SIG-M5 (cell line): Measurements from ENCODE around the gene ERMP1.
"Not testable (repeated sequence)": the region's sequence is repeated elsewhere in the genome, so short reads cannot be mapped to it uniquely, and the experiment has no call there.

Experiments
- DNase-seq: peaks from one replicate; lab custom pipeline; 2025; lab: John Stamatoyannopoulos, UW

Gene ERMP1, protein sequence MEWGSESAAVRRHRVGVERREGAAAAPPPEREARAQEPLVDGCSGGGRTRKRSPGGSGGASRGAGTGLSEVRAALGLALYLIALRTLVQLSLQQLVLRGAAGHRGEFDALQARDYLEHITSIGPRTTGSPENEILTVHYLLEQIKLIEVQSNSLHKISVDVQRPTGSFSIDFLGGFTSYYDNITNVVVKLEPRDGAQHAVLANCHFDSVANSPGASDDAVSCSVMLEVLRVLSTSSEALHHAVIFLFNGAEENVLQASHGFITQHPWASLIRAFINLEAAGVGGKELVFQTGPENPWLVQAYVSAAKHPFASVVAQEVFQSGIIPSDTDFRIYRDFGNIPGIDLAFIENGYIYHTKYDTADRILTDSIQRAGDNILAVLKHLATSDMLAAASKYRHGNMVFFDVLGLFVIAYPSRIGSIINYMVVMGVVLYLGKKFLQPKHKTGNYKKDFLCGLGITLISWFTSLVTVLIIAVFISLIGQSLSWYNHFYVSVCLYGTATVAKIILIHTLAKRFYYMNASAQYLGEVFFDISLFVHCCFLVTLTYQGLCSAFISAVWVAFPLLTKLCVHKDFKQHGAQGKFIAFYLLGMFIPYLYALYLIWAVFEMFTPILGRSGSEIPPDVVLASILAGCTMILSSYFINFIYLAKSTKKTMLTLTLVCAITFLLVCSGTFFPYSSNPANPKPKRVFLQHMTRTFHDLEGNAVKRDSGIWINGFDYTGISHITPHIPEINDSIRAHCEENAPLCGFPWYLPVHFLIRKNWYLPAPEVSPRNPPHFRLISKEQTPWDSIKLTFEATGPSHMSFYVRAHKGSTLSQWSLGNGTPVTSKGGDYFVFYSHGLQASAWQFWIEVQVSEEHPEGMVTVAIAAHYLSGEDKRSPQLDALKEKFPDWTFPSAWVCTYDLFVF

DNA sequence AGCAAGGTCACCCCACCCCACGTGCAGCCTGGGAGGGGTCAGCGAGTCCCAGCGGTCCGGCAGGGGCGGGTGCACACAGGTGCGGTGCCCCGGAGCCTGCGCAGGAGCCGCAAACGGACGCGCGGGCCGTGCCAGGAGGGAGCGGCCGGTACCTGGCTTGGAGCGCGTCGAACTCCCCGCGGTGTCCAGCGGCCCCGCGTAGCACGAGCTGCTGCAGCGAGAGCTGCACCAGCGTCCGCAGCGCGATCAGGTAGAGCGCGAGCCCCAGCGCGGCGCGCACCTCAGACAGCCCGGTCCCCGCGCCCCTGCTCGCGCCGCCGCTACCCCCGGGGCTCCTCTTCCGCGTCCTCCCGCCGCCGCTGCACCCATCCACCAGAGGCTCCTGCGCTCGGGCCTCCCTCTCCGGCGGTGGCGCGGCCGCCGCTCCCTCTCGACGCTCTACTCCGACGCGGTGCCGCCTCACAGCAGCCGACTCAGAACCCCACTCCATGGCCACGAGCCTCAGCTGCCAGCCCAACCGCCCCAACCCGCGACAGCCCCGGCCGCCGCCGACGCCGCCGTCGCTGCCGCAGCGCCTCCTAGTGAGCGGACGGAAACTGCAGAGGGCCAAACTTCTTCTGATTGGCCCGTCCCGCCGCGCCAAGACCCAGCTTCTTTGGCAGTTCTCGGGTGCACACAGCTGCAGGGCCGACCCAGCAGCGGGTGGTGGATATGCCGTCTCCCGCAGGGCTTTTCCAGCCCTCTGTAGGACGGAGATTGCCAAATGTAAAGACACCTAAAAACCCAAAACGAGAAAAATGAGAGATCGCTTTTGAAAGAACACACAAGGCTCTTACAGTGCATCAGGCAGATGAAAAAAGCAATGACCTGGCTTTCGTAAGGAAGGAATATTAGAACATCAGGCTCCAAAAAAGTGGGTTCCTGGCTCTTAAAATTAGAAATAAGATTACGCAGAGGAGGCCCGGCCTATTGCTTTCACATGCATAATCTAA, at the start of gene ERMP1:
Gene ERMP1, minus strand, starts transcription at position 580 of the 992 bp plus-strand sequence. Its CDS starts 90 bp downstream, at position 490.
- DNase-seq: no peak

DNA sequence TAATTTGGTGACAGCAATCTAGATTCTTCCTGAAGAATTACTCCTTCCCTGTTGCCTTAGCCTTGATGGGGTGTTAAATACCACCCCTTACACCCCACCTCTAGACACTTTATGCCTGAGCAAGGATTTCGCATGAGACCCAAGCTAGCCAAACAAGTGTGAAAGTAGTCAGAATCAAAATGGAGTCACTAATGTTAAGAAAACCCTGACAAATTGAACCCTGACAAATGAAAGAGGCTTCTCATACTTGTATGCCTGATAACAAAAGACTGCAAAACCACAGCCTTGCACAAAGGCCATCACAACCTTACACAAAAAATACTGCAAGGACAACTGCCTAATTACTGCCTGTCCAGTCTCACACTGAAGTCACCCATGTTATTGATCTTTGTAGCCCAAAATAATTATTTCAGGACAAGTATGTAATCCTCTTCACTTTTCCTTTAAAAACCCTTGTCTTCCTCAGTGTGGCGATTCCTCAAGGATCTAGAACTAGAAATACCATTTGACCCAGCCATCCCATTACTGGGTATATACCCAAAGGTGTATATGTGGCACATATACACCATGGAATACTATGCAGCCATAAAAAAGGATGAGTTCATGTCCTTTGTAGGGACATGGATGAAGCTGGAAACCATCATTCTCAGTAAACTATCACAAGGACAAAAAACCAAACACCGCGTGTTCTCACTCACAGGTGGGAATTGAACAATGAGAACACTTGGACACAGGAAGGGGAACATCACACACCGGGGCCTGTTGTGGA, 49.5 kb upstream of the ERMP1 start:
- not testable (repeated sequence) for DNase-seq

DNA sequence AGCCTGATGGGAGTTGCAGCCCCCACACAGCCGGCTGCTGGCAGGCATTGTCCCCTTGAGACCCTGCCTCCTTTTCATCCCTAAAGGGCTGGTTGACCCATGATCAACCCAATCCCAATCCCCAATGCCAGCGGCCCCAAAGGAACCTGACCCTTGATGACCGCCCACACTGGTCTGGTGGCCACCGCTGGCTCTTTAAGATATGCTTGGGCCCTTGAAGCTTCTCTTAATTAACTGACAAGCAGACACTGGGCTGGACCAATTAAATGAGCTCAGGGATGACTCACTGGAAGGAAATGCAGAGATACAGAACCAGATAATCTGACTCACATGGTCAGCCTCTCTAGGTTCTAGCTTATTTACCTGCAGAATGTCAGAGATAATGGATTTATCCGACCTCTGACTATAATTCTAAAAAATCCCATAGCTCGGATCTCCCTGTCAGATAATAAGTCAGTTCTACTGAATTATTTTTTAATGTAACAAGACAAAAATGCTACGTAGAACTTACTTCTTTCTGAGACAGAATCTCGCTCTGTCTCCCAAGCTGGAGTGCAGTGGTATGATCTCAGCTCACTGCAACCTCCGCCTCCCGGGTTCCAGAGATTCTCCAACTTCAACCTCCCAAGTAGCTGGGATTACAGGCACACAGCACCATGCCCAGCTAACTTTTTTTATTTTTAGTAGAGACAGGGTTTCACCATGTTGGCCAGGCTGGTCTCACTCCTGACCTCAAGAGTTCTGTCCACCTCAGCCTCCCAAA, 46.7 kb upstream of the ERMP1 start:
- no peak for DNase-seq

DNA sequence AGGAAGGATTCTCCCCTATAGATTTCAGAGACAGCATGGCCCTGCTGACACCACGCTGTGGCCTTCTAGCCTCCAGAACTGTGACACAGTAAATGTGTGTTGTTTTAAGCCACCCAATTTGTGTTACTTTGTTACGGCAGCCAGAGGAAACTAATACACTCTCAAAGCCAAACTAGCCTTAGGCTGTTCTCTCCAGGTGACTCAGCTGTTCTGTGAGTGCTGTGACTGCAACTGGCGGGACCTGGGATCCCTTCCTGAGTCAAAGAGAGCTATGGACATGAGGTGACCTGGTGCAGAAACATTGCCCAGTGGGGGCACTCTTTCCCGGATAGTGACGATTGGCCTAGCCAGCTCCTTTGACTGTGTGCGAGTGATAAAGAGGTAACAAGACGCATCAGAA, 43.8 kb upstream of the ERMP1 start:
- no peak for DNase-seq

DNA sequence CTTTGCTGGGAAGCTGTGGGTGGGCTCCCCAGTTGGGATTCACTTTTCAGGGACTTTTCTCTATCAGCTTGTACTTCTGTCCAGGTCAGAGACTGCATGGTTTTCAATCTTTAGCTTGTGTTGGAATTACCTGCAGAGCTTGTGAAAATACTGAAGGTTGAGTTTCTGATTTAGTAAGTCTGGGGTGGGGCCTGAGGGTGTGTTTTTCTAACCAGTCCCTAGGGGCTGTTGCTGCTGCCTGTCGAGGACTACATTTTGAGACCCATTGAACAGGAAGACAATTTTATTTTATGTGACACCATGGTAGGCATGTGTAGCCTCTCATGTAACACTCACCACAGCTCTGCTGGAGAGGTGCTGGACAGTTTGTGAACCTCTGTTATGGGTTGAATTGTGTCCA, 43.1 kb upstream of the ERMP1 start:
- no peak for DNase-seq

DNA sequence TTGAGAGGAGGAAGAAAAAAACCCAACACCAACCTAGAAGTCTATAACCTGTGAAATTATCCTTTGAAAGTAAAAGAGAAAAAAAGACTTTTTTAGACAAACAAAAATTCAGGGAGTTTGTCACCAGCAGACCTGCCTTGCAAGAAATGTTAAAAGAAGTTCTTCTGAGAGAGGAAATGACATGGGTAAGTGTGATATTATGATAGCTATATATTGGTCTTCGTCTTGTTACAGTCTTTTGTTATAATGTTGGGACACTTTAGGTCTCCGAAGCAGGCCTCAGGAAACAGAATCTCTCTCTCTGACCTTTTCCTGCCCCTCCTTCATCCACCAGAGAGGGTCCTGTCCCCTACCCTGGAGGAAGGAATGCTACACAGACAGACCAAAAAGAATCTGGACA, 41.1 kb upstream of the ERMP1 start:
- DNase-seq: no peak

DNA sequence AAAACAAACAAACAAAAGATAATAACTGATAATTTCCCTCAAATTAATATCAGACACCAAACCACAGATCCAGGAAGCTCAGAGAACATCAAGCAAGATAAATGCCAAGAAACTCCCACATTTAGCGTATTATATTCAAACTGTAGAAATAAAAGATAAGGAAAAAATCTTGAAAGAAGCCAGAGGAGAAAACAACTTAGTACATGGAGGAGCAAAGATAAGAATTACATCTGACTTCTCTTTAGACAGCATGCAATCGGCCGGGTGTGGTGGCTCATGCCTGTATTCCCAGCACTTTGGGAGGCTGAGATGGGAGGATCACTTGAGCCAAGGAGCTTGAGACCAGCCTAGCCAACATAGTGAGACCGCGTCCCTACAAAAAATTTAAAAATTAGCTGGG, 40.5 kb upstream of the ERMP1 start:
- DNase-seq: no peak

DNA sequence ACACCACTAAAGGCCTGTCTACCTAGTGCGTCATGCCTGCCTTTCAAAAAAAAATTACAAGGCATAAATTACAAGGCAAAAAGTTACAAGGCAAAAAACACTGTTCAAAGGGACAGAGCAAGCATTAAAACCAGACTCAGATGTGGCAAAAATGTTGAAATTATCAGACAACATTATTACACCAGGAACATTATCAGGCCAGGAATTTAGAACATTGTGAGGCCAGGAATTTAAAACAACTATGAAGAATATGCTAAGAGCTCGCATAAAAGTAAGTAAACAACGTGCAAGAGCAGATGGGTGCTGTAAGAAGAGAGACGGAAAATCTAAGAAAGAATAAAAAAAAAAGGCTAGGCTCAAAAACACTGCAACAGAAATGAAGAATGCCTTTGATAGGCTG, 39.6 kb upstream of the ERMP1 start:
- DNase-seq: no peak

DNA sequence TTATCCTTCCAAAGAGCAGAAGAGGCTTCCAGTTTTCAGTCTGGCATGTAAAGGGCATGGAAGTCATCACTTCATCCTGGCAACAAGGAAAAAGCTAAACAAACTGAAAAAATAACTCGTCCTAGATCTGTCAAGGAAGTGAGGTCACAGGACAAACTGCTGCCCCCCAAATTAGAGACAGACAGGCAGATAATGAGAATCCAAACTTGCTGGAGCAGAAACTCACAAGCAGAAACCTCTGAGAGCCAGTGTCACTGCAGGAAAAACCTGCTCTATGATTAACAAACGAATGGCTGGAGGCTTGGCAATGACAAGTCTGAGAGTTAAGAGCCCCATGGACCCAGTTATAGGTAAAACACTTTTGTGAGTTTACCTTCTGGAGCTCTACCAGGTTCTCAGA, 38.9 kb upstream of the ERMP1 start:
- no peak for DNase-seq

DNA sequence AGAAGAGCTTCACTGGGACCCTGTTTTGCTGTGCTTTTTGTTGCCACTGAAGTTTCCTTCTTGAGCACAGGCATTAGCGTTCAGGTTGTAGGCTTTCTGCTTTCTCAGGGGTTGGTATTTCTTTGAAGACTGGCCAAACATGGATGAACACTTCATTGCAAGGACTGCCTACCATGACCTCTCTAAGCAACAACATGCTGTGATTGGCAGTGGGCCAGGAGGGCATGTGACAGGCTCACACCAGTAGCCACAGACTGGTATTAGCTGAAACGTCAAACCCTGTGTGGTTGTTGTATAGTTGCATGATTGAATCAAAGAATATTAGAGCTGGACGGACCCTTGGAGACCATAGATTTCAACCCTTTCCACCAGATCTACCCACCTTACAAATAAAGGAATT, 37.8 kb upstream of the ERMP1 start:
- DNase-seq: no peak

DNA sequence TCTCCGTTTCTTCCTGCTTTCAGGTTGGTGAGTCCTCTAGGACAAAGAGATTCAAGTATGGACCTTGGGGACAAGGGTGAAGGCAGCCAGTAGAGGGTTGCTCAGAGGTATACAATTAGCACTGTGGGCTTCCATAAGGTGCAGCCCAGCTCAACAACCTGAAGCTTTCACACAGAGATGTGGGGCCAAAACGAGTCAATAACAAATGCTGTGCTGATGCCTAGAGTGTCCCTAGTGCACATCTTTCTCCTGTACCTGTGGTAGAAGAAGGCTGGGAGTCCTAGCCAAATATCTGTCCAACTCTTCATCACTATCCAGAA, 37.1 kb upstream of the ERMP1 start:
- DNase-seq: no peak

DNA sequence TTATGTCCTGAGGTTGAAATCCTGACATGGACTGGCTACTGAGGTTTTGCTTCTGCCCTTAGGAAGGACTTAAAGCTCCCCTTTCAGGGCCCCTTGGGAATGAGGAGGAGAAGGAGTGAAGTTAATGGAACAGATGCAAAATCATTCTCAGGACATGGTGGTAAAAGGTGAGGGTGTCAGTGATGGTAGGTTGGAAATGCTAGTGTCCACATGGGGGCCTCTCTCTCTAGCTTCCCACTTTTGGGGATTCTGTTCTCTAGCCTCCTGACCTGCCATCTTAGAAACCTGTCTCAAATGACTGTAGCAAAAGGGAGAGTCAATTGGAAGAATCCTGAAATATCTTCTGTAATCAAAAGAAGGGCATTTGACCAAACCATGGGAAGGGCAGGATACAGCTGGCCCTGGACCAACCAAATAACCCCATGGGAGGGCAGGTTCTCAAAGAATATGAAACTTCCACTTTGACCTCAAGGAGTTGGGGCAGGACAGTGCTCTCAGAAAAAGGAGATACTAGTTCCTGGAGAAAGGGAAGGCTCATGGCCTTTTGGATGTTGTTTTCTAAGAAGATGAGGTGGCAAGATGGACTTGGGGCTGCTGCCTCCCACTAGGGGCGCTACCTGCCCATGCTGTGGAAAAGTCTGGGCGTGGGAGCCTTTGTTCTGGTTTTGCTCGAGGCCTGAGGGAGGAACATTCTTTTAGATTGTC, 36.5 kb upstream of the ERMP1 start:
- DNase-seq: no peak

DNA sequence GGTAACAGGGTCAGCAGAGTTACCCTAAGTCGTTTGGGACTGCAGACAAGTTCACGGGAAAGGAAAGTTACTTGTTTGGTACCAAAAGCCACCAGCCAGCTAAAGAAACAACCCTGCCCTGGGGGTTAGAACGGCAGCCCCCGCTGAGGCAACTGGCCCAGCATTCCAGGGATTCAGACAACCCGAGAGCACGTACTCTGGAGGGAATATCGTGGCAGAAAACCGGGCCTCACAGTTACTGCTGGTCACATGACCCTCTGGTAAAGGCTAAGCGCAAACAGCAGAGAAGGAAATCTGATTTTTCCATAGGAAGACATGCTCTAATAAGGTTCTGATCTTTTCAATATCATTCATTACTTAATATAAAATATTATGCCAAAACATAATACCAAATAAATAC, 35.3 kb upstream of the ERMP1 start:
- DNase-seq: no peak

DNA sequence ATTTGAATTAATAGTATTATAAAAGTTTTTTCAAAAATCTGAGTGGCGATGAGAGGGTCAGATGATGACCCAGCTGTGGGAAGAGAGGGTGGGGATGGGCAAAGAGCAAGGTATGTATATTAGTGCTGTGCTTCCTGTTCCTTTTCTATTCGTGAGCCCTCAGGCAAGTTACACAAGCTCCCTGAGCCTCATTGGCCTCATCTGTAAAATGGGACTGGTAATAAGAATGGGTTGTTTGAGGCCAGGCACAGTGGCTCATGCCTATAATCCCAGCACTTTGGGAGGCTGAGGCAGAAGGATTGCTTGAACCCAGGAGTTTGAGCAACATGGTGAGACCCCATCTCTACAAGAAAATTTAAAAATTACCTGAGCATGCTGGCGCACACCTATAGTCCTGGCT, 33.8 kb upstream of the ERMP1 start:
- DNase-seq: no peak

DNA sequence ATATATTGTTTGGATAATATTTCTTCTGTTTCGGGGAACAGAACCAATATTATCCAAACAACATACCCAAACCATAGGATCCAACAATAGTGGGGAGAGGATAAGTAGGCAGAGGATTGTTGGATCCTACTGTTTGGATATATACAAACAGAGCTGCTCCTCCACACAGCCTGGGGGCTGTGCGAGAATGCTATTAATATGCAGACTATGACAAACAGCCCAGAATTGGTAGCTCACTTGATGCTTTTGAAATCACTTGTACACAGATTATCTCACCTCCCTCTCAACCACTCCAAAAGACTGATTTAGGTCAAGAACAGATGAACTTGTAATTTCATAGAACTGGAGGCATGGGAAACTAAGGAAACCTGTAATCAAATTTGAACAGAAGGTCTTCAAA, 33.4 kb upstream of the ERMP1 start:
- DNase-seq: no peak

DNA sequence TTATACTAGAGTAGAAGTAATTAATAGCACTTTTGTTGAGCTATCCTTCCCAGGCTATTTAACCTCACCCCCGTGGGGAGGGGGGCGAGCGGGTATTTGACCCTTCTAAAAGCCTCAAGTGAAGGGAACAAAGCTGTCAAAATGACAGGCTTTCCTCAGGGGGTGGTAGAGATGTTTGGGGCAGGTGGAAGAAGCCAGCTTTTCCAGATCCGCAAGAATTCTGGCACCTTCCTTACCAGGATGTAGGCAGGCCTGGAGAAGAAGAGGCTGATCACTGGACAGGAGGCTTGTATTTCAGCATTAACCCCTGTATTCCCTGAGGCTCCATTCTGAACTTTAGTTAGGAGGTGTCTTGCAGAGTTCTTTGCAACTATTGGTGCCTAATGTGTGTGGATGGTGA, 31.5 kb upstream of the ERMP1 start:
- no peak for DNase-seq

DNA sequence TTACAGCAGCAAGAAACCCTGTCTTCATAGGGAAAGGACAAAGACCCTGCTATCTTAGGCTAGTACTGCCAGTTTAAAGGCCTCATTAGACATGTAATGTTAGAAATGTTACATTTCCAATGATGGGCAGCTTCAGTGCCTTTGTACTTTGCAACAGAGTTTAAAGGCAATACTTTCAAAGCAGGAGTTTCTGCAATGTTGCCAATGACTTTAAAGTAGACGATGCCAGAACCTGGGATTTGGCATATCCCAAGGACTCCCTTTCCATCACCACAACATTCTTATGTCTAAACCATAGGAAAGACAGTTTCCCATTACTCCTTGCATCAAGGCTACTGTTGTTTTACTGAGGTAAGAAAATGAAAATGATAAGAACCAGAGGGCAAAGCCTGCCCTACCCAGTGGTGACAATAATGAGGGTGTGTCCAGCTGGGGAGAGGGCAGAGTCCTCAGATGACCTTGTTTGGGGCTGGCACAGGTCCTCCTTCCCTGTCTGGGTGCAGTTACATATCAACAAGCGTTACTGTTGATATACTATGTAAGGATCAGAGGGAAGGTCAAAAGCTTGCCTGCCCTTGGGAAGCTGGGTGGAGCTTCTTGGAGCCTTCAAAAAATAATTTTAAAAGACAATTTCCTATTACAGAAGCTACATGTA, 30.3 kb upstream of the ERMP1 start:
- no peak for DNase-seq

DNA sequence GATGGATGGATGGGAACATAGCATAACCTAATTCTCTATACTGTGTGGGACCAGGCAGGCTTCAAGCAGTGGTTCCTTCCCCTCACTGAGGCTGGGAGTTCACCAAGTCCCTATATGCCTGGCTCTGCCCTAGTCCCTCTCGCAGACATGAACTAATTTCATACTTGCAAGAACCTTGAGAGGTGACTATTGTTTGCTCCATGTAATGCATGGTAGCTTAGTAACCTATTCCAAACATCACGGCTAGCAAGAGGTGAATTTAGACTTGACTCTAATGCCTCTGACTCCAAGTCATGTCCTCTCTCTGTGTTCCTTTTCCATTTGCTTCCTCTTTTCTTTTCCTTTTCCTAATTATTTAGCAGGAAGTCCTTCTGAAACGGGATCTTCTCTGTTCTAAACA, 25.9 kb upstream of the ERMP1 start:
- no peak for DNase-seq

DNA sequence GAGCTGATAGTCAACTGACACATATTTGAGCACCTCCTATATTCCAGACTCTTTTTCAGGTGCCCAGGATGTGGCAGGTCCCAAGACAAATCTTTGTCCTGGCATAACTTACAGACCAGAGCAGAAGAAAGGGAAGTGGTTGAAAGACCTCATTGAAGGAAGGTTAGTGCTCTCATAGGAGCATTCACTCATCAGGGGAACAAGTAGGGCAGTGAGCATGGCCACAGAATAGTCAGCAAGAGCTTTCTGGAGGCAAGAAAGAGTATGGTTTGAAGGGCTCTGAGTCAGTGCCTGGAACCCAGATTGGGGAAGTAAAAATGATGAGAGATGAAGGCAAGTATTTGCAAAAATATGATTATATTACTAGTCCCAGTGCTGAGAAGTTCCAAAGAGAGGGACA, 25.0 kb upstream of the ERMP1 start:
- DNase-seq: peak; percentile 38
